ENCODE data around the gene DLGAP1. TPM values are rescaled to one million over a fixed set of nuclear protein-coding genes. Genes with fewer than 3 reads are reported as not detected.
A peak's percentile ranks its signal among the peaks of the same experiment; 100 is the strongest.

Gene DLGAP1
- total and polyA plus RNA-seq, 2 of the 4 experiments (the other 2 are of a cell fraction), result under 0.01 to 0.09 TPM

- 0 out of 3 replicates have a peak overlapping the region, but pooled peaks have one; percentile 54 for H2BK15ac ChIP-seq (ENCODE audit: low read depth, low read length)
- TF ChIP-seq MAFK (IDR thresholded peaks at IDR 0.05; ENCODE audit: low read depth, low read length) (no peak), BHLHE40 (IDR thresholded peaks at IDR 0.05; ENCODE audit: low read depth, low read length) (no peak), RAD21 (IDR thresholded peaks at IDR 0.05; ENCODE audit: low read length) (no peak), SMC3 (IDR thresholded peaks at IDR 0.05; ENCODE audit: low read depth, low read length) (no peak), RFX5 (IDR thresholded peaks at IDR 0.05; ENCODE audit: low read depth, low read length) (no peak)
- POLR2A ChIA-PET (ENCODE audit: unreplicated experiment), result no interaction called here
- no peaks in the 10 kb centered on the region for H3K79me1 ChIP-seq (ENCODE audit: low read depth in 1 of 2, low read length in 2 of 2)
- in situ Hi-C loops (cut with MboI; ENCODE audit: low sequenced_read_pairs), result no loop called here
- no peaks in the 10 kb centered on the region for H3K27me3 ChIP-seq (ENCODE audit: control insufficient read depth, insufficient read depth, low read length)
- H2AFZ ChIP-seq (replicated peaks; ENCODE audit: low read length, poor library complexity), result no peak overlapping the region
- H4K91ac ChIP-seq (ENCODE audit: insufficient read depth, low read depth, low read length), result no peak overlapping the region; the same call in 1 of the 2 replicates
- no peaks in the 10 kb centered on the region for H3K36me3 ChIP-seq (ENCODE audit: control insufficient read depth, insufficient read depth, low read length)
- H4K20me1 ChIP-seq (ENCODE audit: insufficient read depth, low read length), result no peaks in the 10 kb centered on the region
- no TSS peak for BruUV-seq (replicated peaks)
- H3K4me3 ChIP-seq (ENCODE audit: insufficient read depth, low read depth, low read length), result no peak overlapping the region
- no peak overlapping the region for H3K9ac ChIP-seq (ENCODE audit: low read depth, low read length)
- dilution Hi-C loops (cut with HindIII; ENCODE audit: low sequenced_read_pairs, unreplicated experiment), result no loop called here
- ATAC-seq (ENCODE audit: low read depth), result no peak
- no peak overlapping the region for H2BK120ac ChIP-seq (ENCODE audit: low read depth, low read length)
- H2AK9ac ChIP-seq (replicated peaks; ENCODE audit: low read depth, low read length, poor library complexity), result peak overlapping the region; percentile 33
- no peak overlapping the region for H2BK5ac ChIP-seq (ENCODE audit: low read depth, low read length, poor library complexity, severe bottlenecking)
- no peak overlapping the region for H3K4ac ChIP-seq (ENCODE audit: low read depth, low read length)
- no peak overlapping the region for H3K4me2 ChIP-seq (ENCODE audit: low read depth, low read length)
- no peak overlapping the region for H3K18ac ChIP-seq (ENCODE audit: low read depth, low read length)
- no peak overlapping the region for H4K5ac ChIP-seq (ENCODE audit: low read depth, low read length)
- peak overlapping the region; percentile 58; the same call in 1 of the 2 replicates for H2AK5ac ChIP-seq (ENCODE audit: low read depth, low read length)
- no peak for DNase-seq
- no peak overlapping the region for H3K56ac ChIP-seq (ENCODE audit: extremely low read depth, insufficient read depth, low read length)
- H3K14ac ChIP-seq (replicated peaks; ENCODE audit: low read depth, low read length), result no peak overlapping the region
- H4K8ac ChIP-seq (ENCODE audit: low read depth in 2 of 2, low read length in 2 of 2), result no peak overlapping the region
- CTCF ChIA-PET, result no interaction called here
- no peak overlapping the region; the same call in 1 of the 2 replicates for H2BK20ac ChIP-seq (ENCODE audit: low read depth, low read length)
- H3K9me1 ChIP-seq (ENCODE audit: insufficient read depth, low read length), result peaks cover 13% of the 10 kb centered on the region
- WGBS, 2 experiments (ENCODE audit: extremely low coverage in 2 of 2, insufficient read length in 1 of 2), result 80% methylated on average over 1 of the region's 3 CpGs; no CpG with 5 or more reads in 1 of the 2 experiments
- H3K23ac ChIP-seq (ENCODE audit: low read depth, low read length), result no peak overlapping the region
- peaks cover 10% of the 10 kb centered on the region for H3K4me1 ChIP-seq (ENCODE audit: control insufficient read depth, insufficient read depth, low read length)
- H3K9me3 ChIP-seq (ENCODE audit: control insufficient read depth, insufficient read depth, low read length), result no peaks in the 10 kb centered on the region
- intact Hi-C loops (cut with micrococcal nuclease), result no loop called here
- H3K27ac ChIP-seq (ENCODE audit: insufficient read depth, low read length), result no peak overlapping the region
Observed at GRCh38 chr18:3798032-3798431, 657.1 kb downstream of the DLGAP1 start.
